Measurements from ENCODE around the gene TOP3B. TPM values are rescaled to one million over a fixed set of nuclear protein-coding genes. Genes with fewer than 3 reads are reported as not detected.
"Not testable (repeated sequence)": the region's sequence is repeated elsewhere in the genome, so short reads cannot be mapped to it uniquely, and the experiment has no call there.

The TOP3B gene
- polyA plus RNA-seq, 1 donor from 2014 or later, result 22.7 TPM

DNA sequence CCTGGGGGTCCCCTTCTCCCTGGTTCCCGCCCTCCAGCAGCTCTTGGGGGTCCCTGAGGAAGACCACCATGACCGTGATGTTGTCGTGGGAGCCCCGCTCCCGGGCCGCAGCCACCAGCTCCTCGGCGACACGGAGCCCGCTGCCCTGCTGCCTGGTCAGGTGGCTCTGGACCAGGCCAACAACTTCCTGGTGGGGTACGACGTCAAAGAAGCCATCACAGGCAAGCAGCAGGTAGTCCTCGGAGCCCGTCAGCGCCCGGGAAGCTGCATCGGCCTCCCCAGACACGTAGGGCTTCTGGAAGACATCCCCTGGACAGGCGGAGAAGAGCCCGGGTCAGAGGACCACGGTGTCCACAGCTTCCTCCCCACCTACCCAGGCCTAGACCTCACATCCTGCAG is 59.4 kb downstream of the TOP3B start:
- H3K9me3 Mint-ChIP-seq, result no peaks in the 10 kb centered on the region
- no peaks in the 10 kb centered on the region for H3K36me3 Mint-ChIP-seq
- no peaks in the 10 kb centered on the region for H3K27me3 Mint-ChIP-seq
- no peaks in the 10 kb centered on the region for H3K4me1 Mint-ChIP-seq
- H3K4me3 Mint-ChIP-seq, result no peak overlapping the region
- H3K27ac Mint-ChIP-seq, result no peak overlapping the region

DNA sequence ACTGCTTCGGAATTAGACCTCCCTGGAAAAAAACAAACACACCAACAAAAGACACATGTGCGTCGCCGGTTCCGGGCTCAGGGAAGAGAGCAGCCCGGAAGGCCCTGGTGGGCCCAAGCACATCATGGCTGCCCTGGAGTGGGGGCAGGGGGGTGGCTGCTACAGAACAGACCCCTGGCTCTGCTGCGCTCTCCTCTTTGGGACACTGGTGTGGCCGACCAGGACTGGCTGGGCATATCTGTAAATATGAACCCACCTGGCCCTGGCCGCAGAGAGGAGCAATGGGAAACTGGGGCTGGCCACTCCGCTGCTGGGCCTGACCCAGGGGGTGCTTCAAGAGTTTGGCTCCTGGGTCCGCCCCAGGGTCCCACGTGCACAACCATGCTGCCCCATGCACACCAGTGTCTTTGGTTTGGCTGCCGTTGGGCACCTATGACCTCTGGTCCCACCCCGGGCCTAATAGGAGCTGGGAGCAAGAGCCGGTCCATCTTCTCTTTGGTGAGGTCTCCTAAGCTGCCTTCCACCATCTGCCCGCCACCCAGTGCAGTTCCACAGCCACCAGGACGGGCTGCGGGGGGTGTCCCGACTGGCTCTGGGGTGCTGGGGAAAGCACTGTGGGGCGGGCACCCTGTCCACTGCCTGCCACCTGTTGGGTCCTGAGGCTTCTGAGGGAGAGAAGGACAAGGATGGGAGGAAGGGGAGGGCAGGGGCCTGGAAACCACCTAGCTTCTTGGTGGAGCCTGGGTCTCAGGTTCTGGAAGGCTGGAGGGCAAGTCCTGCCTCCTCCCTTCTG is 60.0 kb downstream of the TOP3B start:
- Mint-ChIP-seq H3K4me1 (no peaks in the 10 kb centered on the region), H3K27ac (no peak overlapping the region), H3K4me3 (no peak overlapping the region), H3K9me3 (no peaks in the 10 kb centered on the region), H3K27me3 (no peaks in the 10 kb centered on the region), H3K36me3 (no peaks in the 10 kb centered on the region)

DNA sequence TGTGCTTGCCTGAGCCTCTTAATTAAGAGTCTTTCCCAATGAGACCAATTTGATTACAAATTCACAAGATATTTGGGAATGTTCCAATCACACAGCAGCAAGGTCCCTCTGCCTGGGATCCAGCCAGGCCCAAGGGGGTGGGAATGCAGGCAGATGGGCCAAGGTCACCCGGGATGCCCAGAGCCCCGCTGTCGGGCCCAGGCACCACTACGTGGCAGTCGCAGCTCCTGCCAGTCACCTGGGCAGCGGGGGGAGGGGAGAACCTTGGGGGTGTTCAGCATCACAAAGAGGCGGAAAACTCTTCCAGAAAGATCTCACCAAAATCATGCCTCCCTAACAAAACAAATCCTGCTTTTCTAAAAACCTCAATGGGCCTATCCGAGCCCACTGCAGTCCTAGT is 60.9 kb downstream of the TOP3B start:
- Mint-ChIP-seq H3K4me1 (no peaks in the 10 kb centered on the region), H3K27ac (no peak overlapping the region), H3K4me3 (no peak overlapping the region), H3K27me3 (no peaks in the 10 kb centered on the region), H3K36me3 (no peaks in the 10 kb centered on the region), H3K9me3 (no peaks in the 10 kb centered on the region)

DNA sequence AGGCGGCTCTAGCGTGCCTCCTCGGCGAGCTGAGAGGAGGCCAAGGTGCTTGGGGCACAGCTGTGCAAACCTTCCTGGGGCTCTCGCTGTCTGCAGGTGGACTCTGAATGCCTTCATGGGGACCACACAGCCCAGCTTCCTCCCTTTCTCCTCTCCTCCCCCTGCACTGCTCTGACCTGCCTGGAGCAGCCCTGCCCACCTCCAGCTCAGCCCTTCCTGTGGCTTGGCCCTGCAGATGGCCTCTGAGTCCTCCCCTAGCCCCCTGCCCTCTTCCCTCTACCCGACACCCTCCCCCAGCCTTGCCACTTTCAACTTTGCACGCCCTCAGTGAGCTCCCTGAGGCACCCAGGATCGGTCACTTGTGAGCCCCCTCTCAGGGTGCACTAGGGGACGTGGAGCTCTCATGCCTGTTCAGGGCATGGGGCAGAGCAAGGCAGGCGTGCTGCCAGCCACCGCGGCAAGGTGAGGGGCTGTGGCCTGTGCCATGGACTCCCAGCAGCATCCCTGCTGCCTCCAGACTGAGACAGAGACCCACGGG is 61.3 kb downstream of the TOP3B start:
- no peaks in the 10 kb centered on the region for H3K27me3 Mint-ChIP-seq
- H3K36me3 Mint-ChIP-seq, result no peaks in the 10 kb centered on the region
- no peaks in the 10 kb centered on the region for H3K9me3 Mint-ChIP-seq
- no peaks in the 10 kb centered on the region for H3K4me1 Mint-ChIP-seq
- H3K4me3 Mint-ChIP-seq, result no peak overlapping the region
- H3K27ac Mint-ChIP-seq, result no peak overlapping the region

DNA sequence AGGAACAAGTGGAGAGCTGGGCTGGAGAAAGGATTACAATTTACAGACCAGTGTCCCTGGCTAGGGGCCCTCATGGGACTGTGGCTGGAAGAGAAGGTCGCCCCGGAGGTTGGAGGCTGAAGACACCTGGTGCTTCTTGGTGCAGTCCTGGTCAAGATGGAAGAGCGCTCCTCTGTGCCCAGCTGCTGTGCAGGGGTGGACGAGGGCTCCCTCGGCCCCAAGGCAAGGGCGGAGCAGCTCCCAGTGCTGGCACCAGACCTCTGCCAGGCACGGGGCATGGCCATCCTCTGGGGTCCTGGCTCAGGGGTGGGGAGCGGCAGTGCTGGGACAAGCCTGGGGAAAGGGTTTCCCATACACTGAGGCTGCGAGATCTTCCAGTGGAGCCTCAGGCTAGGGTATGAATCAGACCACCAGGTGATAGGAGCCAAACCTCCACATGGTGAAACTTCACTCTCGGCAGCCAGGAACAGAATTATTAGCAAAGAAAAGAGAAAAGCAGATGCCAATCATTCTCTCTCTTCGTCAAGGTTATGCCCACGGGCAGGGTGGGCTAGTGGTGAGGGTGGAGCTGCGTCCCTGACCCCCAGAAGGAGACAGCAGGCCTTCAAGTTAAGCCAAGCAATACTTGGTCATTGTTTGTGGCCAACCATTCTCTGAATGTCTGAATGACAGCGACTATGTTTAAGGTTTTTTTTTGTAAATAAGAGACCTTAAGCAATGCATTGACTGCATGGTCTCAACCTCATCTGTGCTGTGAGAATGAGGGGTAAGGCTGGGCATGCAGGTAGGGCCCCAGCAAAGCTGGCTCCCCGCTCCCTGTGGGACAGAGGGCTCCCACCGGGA is 62.0 kb downstream of the TOP3B start:
- Mint-ChIP-seq H3K9me3 (no peaks in the 10 kb centered on the region), H3K4me1 (no peaks in the 10 kb centered on the region), H3K27ac (no peak overlapping the region), H3K4me3 (no peak overlapping the region), H3K27me3 (no peaks in the 10 kb centered on the region), H3K36me3 (no peaks in the 10 kb centered on the region)

DNA sequence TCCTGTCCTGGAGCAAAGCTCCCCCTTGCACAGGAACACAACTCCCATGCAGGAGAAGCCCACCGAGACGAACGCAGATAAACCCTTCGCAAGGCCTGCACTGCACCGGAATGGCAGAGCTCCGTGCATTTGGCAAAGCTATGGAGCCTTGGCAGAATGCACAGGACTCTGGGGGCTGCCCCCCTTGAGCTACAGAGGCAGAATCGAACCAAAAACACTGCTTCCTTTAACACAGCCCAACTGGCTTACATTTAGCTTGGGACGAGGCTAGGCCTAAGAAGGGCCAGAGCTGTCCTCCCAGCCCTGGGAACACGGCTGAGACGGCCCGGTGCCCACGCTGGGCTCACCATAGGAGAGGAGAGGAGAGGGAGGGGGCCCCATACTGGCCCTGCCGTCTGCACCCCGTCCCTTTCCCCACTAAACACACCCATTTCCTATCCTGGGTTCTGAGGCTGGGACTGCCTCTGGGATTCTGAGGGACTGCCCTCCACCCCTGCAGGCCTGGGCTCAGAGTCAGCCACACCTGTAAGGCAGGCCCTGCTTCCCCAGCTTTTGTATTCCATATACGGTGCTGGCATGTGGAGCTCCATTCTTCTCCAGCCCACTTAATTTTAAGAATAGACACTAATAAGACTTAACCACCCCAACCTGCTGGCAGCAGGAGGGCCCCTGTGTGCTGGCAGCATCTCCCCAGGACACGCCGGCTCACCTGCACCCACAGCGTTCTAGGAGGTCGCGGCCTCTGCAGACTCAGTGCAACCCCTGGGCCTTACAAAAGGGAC is 62.9 kb downstream of the TOP3B start:
- H3K27ac Mint-ChIP-seq, result no peak overlapping the region
- H3K36me3 Mint-ChIP-seq, result no peaks in the 10 kb centered on the region
- H3K4me1 Mint-ChIP-seq, result no peaks in the 10 kb centered on the region
- H3K27me3 Mint-ChIP-seq, result no peaks in the 10 kb centered on the region
- H3K9me3 Mint-ChIP-seq, result no peaks in the 10 kb centered on the region
- H3K4me3 Mint-ChIP-seq, result no peak overlapping the region

DNA sequence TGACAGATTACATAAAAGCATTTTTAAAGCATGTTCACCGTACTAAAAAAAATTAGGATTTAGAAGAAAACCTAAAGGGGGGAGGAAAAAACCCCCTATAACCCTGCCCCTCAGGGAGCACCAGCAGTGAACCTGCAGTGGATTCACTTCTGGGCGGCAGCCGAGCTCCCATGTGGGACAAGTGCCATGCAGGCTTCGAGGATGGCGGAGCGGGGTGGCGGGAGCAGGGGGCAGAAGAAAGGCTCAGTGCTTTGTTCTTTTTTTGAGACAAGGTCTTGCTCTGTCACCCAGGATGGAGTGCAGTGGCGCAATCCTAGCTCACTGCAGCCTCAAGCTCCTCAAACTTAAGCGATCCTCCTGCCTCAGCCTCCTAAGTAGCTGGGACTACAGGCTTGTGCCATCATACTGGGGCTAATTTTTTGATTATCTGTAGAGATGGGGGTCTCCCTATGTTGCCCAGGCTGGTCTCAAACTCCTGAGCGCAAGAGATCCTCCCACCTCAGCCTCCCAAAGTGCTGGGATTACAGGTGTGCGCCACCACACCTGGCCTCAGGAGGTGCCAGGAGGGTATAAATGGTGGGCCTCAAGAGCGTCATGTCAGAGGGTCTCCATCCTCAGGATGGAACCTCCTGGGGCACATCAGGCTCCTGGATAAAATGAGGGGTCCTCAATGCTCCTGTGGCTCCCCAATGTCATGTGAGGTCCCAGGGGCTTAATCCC is 64.0 kb downstream of the TOP3B start:
- no peaks in the 10 kb centered on the region for H3K4me1 Mint-ChIP-seq
- H3K9me3 Mint-ChIP-seq, result no peaks in the 10 kb centered on the region
- no peak overlapping the region for H3K27ac Mint-ChIP-seq
- no peaks in the 10 kb centered on the region for H3K27me3 Mint-ChIP-seq
- H3K4me3 Mint-ChIP-seq, result no peak overlapping the region
- H3K36me3 Mint-ChIP-seq, result no peaks in the 10 kb centered on the region

DNA sequence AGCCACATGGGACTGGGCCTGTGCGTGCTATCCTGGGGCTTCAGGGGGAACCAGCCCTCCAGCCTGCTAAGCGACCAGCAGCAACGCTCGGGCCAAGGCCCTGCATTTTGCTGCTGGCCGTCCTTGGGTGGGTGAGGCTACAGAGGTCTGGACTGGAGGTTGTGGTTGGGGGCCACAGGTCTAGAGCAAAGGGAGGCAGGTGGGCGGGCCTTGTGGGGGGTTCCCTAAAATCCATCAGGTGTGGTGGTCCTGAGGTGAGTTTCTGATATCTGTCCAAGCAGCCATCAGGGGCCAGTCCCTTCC is 64.7 kb downstream of the TOP3B start:
- H3K9me3 Mint-ChIP-seq, result no peaks in the 10 kb centered on the region
- no peak overlapping the region for H3K27ac Mint-ChIP-seq
- no peaks in the 10 kb centered on the region for H3K36me3 Mint-ChIP-seq
- H3K27me3 Mint-ChIP-seq, result no peaks in the 10 kb centered on the region
- no peaks in the 10 kb centered on the region for H3K4me1 Mint-ChIP-seq
- no peak overlapping the region for H3K4me3 Mint-ChIP-seq

DNA sequence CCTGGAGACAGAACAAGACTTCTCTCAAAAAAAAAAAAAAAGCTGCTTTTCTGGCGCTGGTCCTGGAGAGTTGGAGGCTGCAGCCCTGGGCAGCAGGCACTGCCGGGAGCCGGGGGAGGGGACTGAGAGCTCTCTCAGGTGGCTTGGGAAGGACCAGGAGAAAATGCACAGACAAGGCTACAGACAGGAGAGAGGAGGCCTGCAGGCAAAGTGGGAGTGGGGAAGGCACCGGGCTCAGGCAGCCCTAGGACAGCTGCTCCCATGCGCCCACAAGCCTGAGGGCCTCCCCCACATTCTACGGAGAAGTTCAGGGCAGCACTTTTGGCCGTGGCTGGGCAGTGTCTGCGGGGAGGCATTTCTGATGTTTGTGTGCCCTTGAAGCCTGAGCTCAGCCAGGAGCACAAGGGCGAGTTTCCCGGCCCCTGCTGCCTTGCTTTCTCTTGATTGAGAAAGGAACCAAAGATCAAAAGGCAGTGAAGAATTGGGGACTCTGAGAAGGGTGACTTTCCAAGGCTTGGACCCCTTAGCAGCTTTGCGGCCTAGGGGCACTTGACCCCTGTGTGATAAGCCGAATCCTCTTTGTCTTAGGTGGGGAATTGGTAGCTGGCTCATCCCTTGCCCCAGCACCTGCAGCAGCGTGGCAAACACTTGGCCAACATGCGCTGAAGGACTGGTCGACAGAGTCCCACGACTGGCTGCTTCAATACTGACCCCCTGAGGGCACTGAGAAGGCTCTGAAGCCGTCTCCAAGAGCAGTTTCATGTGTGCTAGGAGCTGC is 65.2 kb downstream of the TOP3B start:
- no peaks in the 10 kb centered on the region for H3K36me3 Mint-ChIP-seq
- no peaks in the 10 kb centered on the region for H3K9me3 Mint-ChIP-seq
- no peak overlapping the region for H3K27ac Mint-ChIP-seq
- H3K4me3 Mint-ChIP-seq, result no peak overlapping the region
- H3K4me1 Mint-ChIP-seq, result no peaks in the 10 kb centered on the region
- no peaks in the 10 kb centered on the region for H3K27me3 Mint-ChIP-seq

DNA sequence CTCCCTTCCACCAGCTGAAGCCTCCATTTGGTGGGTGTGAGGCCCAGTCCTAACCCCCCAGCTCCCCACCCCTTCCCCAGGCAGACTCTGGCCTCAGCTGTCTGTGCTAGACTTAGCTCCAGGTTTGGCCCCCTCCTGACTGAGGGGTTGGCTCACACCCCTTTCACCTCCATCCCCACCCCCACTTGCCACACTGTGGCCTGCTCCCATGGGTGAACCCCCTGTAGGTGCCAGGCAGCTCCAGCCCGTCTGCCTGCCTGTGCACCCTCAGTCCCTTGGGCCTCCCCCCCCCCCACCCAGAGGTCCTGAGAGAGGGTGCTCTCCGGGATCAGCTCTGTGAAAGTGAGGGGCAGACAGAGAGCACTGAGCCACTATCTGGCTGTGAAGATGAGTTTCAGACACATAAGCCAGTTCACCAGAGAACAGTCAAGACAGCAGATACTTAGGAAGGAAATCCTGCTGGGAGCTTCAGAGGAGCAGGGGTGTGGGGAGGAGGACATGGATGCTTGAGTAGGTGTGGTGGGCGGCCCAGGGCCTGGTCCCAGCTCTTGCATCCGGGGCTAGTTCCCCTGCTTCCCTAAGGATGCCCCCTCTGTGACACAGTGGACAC is 66.2 kb downstream of the TOP3B start:
- no peak overlapping the region for H3K27ac Mint-ChIP-seq
- H3K9me3 Mint-ChIP-seq, result no peaks in the 10 kb centered on the region
- H3K27me3 Mint-ChIP-seq, result no peaks in the 10 kb centered on the region
- H3K36me3 Mint-ChIP-seq, result no peaks in the 10 kb centered on the region
- H3K4me3 Mint-ChIP-seq, result no peak overlapping the region
- H3K4me1 Mint-ChIP-seq, result peaks cover 0 to 2% (median 2%) of the 10 kb centered on the region in 3 donors

DNA sequence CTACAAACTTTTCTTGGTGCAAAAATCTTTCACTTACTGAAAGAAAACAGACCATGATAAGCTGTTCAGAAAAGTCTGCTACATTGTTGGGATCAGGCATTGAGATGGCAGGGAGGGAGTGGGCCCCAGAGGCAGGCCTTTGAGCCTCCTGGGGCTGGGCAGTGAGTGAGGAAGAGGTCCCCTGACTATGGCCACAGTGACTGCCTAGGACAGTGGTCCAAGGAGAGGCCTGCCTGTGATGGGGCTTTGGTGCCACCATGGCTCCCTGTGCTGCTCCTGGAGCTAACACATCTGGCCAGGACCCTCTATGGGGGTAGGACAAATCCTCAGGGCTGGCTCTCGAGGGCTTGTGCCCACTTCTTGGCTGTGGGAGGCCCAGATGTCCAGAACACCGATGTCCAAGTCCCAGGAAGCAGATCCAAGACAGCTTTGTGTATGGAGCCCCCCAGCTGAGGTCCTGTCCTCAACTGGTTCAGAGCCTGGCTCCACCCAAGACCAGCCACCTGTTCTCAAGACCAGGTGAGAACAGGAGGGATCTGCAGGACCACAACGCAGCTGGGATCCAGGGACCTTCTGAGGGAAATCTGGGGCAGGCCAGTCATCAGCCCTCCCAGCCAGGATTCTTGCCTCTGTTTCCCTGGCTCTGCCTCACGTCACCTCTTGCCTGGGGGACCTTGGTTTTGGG is 66.8 kb downstream of the TOP3B start:
- no peaks in the 10 kb centered on the region for H3K36me3 Mint-ChIP-seq
- H3K9me3 Mint-ChIP-seq, result no peaks in the 10 kb centered on the region
- no peaks in the 10 kb centered on the region for H3K27me3 Mint-ChIP-seq
- peaks cover 0 to 2% (median 2%) of the 10 kb centered on the region in 3 donors for H3K4me1 Mint-ChIP-seq
- no peak overlapping the region for H3K27ac Mint-ChIP-seq
- no peak overlapping the region for H3K4me3 Mint-ChIP-seq

DNA sequence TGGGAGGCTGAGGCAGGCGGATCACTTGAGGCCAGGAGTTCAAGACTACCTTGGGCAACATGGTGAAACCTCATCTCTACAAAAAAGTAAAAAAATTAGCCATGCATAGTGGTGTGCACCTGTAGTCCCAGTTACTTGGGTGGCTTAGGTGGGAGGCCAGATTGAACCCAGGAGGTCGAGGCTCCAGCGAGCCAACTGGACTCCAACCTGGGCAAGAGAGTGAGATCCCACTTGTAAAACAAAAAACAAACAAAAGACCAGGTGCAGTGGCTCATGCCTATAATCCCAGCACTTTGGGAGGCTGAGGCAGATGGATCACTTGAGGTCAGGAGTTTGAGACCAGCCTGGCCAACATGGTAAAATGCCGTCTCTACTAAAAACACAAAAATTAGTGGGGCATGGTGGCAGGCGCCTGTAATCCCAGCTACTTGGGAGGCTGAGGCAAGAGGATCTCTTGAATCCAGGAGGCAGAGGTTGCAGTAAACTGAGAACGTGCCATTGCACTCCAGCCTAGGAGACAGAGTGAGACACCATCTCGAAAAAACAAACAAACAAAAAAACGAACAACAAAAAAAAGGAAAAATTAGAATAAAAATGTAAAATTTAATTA is 68.4 kb downstream of the TOP3B start:
- not testable (repeated sequence) for H3K9me3 Mint-ChIP-seq, H3K27ac Mint-ChIP-seq, H3K36me3 Mint-ChIP-seq, H3K4me3 Mint-ChIP-seq, H3K4me1 Mint-ChIP-seq, H3K27me3 Mint-ChIP-seq

DNA sequence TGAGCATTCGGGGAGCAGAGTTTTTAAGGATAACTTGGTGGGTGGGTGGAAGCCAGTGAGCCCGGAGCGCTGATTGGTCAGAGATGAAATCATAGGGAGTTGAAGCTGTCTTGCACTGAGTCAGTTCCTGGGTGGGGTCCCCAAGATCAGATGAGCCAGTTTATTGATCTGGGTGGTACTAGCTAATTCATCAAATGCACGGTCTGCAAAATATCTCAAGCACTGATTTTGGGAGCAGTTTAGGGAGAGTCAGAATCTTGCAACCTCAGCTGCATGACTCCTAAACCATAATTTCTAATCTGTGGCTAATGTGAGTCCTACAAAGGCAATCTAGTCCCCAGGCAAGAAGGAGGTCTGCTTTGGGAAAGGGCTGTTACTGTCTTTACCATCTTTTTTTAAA is 72.2 kb downstream of the TOP3B start:
- H3K27me3 Mint-ChIP-seq, H3K9me3 Mint-ChIP-seq, H3K4me3 Mint-ChIP-seq, H3K4me1 Mint-ChIP-seq, H3K27ac Mint-ChIP-seq, H3K36me3 Mint-ChIP-seq: not testable (repeated sequence)
